Measurements from ENCODE around the gene DUSP16.

- TF ChIP-seq EP300 (IDR thresholded peaks at IDR 0.05) (no peak), POLR2AphosphoS5 (IDR thresholded peaks at IDR 0.05) (no peak), POLR2A (IDR thresholded peaks at IDR 0.05) (no peak), CTCF (IDR thresholded peaks at IDR 0.05) (no peak)
Observed at GRCh38 chr12:12481631-12482030, 81.0 kb downstream of the DUSP16 start.

Measured in sigmoid colon (tissue), 4 donors.